GM23338 (cell line): ENCODE data around the gene ZNF587B. TPM values are rescaled to one million over a fixed set of nuclear protein-coding genes. Genes with fewer than 3 reads are reported as not detected.

Experiments
- ATAC-seq: fragments of 200-7000 bp; cut with Tn5 transposase; 3 replicates; pipeline ENCODE4 v1.9.1; 2020
- DNase-seq: peaks from one replicate; pipeline ENCODE4 v3.0.0-alpha.2; 2015; ENCODE audit warnings: low spot score
- H2AFZ ChIP-seq: fragments of 200-600 bp; sonication (generic); 2 replicates; pipeline ENCODE4 v1.8.0; 2016; ENCODE audit warnings: antibody characterized with exemption, mild to moderate bottlenecking, moderate library complexity
- H3F3A ChIP-seq: fragments of 200-600 bp; sonication (generic); replicated peaks from 2 replicates; pipeline ENCODE4 v1.8.0; 2017; ENCODE audit warnings: antibody characterized with exemption, mixed run types, low read depth
- H3K27ac ChIP-seq: fragments of 200-600 bp; sonication (generic); 2 replicates; pipeline ENCODE4 v1.6.1; 2016; ENCODE audit warnings: low read depth
- H3K27me3 ChIP-seq: fragments of 200-600 bp; sonication (generic); 2 replicates; pipeline ENCODE4 v1.8.0; 2016; ENCODE audit warnings: mild to moderate bottlenecking, mixed run types, moderate library complexity; ENCODE audit not compliant: insufficient read depth
- H3K36me3 ChIP-seq: fragments of 200-600 bp; sonication (generic); 2 replicates; pipeline ENCODE4 v1.8.0; 2016; ENCODE audit warnings: mild to moderate bottlenecking; ENCODE audit not compliant: insufficient read depth
- H3K4me1 ChIP-seq: fragments of 200-600 bp; sonication (generic); 2 replicates; pipeline ENCODE4 v1.8.0; 2016; ENCODE audit warnings: mild to moderate bottlenecking, moderate library complexity; ENCODE audit not compliant: insufficient read depth
- H3K4me2 ChIP-seq: fragments of 200-600 bp; sonication (generic); 2 replicates; pipeline ENCODE4 v1.7.1; 2017; ENCODE audit warnings: mixed run types
- H3K4me3 ChIP-seq: fragments of 200-600 bp; sonication (generic); 2 replicates; pipeline ENCODE4 v1.6.1; 2016; ENCODE audit warnings: mixed run types
- H3K79me2 ChIP-seq: fragments of 200-600 bp; sonication (generic); replicated peaks from 2 replicates; pipeline ENCODE4 v1.8.0; 2017; ENCODE audit warnings: mild to moderate bottlenecking; ENCODE audit not compliant: insufficient read depth
- H3K9me2 ChIP-seq: fragments of 200-600 bp; sonication (generic); 2 replicates; pipeline ENCODE4 v1.8.0; 2017; ENCODE audit not compliant: insufficient read depth
- H4K20me1 ChIP-seq: fragments of 200-600 bp; sonication (generic); replicated peaks from 2 replicates; pipeline ENCODE4 v1.8.0; 2017; ENCODE audit warnings: mild to moderate bottlenecking; ENCODE audit not compliant: insufficient read depth
- H3K27ac Mint-ChIP-seq: 2 replicates; pipeline ENCODE4 v1.8.0; 2020; ENCODE audit warnings: inconsistent platforms, mild to moderate bottlenecking, moderate library complexity, mixed read lengths
- H3K27me3 Mint-ChIP-seq: 3 replicates; pipeline ENCODE4 v1.8.0; 2022; ENCODE audit warnings: low read depth, mild to moderate bottlenecking, moderate library complexity, mixed read lengths, inconsistent platforms; ENCODE audit not compliant: insufficient read depth, poor library complexity
- H3K36me3 Mint-ChIP-seq: 3 replicates; pipeline ENCODE4 v1.8.0; 2021; ENCODE audit warnings: low read depth, mild to moderate bottlenecking, inconsistent platforms, moderate library complexity, mixed read lengths
- H3K4me1 Mint-ChIP-seq: 3 replicates; pipeline ENCODE4 v1.8.0; 2020; ENCODE audit warnings: mild to moderate bottlenecking, inconsistent platforms, mixed read lengths
- H3K4me3 Mint-ChIP-seq: 3 replicates; pipeline ENCODE4 v1.8.0; 2021; ENCODE audit warnings: moderate library complexity, mild to moderate bottlenecking, inconsistent platforms, mixed read lengths
- H3K9me3 Mint-ChIP-seq: 3 replicates; pipeline ENCODE4 v1.8.0; 2020; ENCODE audit warnings: moderate library complexity, mild to moderate bottlenecking, inconsistent platforms, mixed read lengths
- CTCF ChIP-seq, 2 experiments: fragments of 200-600 bp in 1 of 2; sonication (generic) in 1 of 2; conservative IDR thresholded peaks; 2 replicates each; pipeline versions ENCODE4 v1.5.1 to v1.6.1; 2016 to 2017; ENCODE audit warnings: antibody characterized with exemption in 2 of 2, low read depth in 2 of 2, mild to moderate bottlenecking in 2 of 2, moderate library complexity in 1 of 2
- EZH2 ChIP-seq: fragments of 200-600 bp; sonication (generic); IDR thresholded peaks from one replicate; pipeline ENCODE4 v1.8.0; 2017; ENCODE audit warnings: antibody characterized with exemption, mild to moderate bottlenecking, low read depth; ENCODE audit not compliant: unreplicated experiment
- JUNB ChIP-seq: IDR thresholded peaks from one replicate; pipeline ENCODE4 v1.6.1; 2016; ENCODE audit warnings: antibody characterized with exemption; ENCODE audit not compliant: unreplicated experiment
- NANOG ChIP-seq: IDR thresholded peaks from 2 replicates; pipeline ENCODE4 v1.6.1; 2016; ENCODE audit warnings: antibody characterized with exemption, borderline replicate concordance
- POLR2AphosphoS5 ChIP-seq: IDR thresholded peaks from 2 replicates; pipeline ENCODE4 v1.6.1; 2016; ENCODE audit warnings: antibody characterized with exemption, low read depth
- ZNF331 ChIP-seq: fragments of 250-450 bp; sonication (Bioruptor Pico); IDR thresholded peaks from 2 replicates; pipeline ENCODE4 v1.5.0; 2020; ENCODE audit warnings: low read depth, mild to moderate bottlenecking, moderate library complexity
- ZNF462 ChIP-seq: fragments of 250-450 bp; sonication (Bioruptor Pico); IDR thresholded peaks from 2 replicates; pipeline ENCODE4 v1.5.0; 2020; ENCODE audit warnings: mild to moderate bottlenecking, moderate library complexity
- polyA plus RNA-seq: library from polyadenylated mRNA; unstranded; fragments of >200 nt; fragmentation: Nextera tagmentation; extraction: Ambion mirVana; gene quantifications from 2 replicates; pipeline ENCODE4 v1.2.1, GENCODE V29; 2016
- total RNA-seq: library from RNA; depleted of rRNA; stranded (reverse); fragments of >200 nt; shearing (Covaris generic); gene quantifications from 2 replicates; pipeline ENCODE4 v1.2.3, GENCODE V29; 2014

ZNF587B gene
- total and polyA plus RNA-seq, 2 experiments from 2014 or later, result 16.6 to 62.0 TPM

GRCh38 chr19:57803594-57804325, 26.3 kb upstream of the ZNF587B start:
- TF ChIP-seq POLR2AphosphoS5, result peak; percentile 26; the same call in 1 of the 2 replicates
- no peak for TF ChIP-seq JUNB
- TF ChIP-seq EZH2, result no peak
- DNase-seq (peak; percentile 92), ATAC-seq (peak; percentile 65)
- H4K20me1 ChIP-seq, result no peaks in the 10 kb centered on the region
- H3K4me2 ChIP-seq, result peak overlapping the region; percentile 75
- H3K27ac ChIP-seq, result peak overlapping the region; percentile 100
- peak overlapping the region; percentile 60 for H3K4me3 ChIP-seq
- peaks cover 36% of the 10 kb centered on the region for H3K4me1 ChIP-seq
- peaks cover 6% of the 10 kb centered on the region; the same call in 1 of the 2 replicates for H3K79me2 ChIP-seq
- Mint-ChIP-seq H3K27ac (peak overlapping the region; percentile 96), H3K36me3 (peaks cover 26% of the 10 kb centered on the region), H3K27me3 (peaks cover 10% of the 10 kb centered on the region), H3K9me3 (no peaks in the 10 kb centered on the region), H3K4me1 (peaks cover 52% of the 10 kb centered on the region), H3K4me3 (peak overlapping the region; percentile 86)
- H3F3A ChIP-seq, result peaks cover 4% of the 10 kb centered on the region; the same call in 1 of the 2 replicates
- no peaks in the 10 kb centered on the region for H3K9me2 ChIP-seq
- peaks cover 7% of the 10 kb centered on the region; the same call in 1 of the 2 replicates for H3K36me3 ChIP-seq
- H3K27me3 ChIP-seq, result no peaks in the 10 kb centered on the region
- no peak overlapping the region for H2AFZ ChIP-seq

- Histone ChIP-seq H3K27me3 (no peaks in the 10 kb centered on the region), H3F3A (peaks cover 9% of the 10 kb centered on the region; the same call in 1 of the 2 replicates), H3K4me3 (no peak overlapping the region), H3K9me2 (no peaks in the 10 kb centered on the region), H3K79me2 (peaks cover 28% of the 10 kb centered on the region), H3K4me2 (no peak overlapping the region), H3K36me3 (peaks cover 25% of the 10 kb centered on the region), H2AFZ (no peak overlapping the region), H4K20me1 (0 out of 2 replicates have a peak, but pooled peaks cover 8% of the 10 kb centered on the region), H3K4me1 (peaks cover 6% of the 10 kb centered on the region), H3K27ac (no peak overlapping the region; the same call in 1 of the 2 replicates)
- H3K4me3 Mint-ChIP-seq, result no peak overlapping the region
- DNase-seq (no peak), ATAC-seq (no peak)
- H3K27ac Mint-ChIP-seq, result no peak overlapping the region
- TF ChIP-seq CTCF (conservative IDR thresholded peaks at IDR 0.05; ENCODE audit: low read depth in 2 of 2) (no peak), ZNF462 (CRISPR knock-in tag) (no peak), ZNF331 (CRISPR knock-in tag) (no peak), JUNB (no peak), NANOG (no peak)
- no peaks in the 10 kb centered on the region for H3K9me3 Mint-ChIP-seq
- peaks cover 17% of the 10 kb centered on the region; the same call in 2 of the 3 replicates for H3K4me1 Mint-ChIP-seq
- peaks cover 52% of the 10 kb centered on the region for H3K36me3 Mint-ChIP-seq
- H3K27me3 Mint-ChIP-seq, result peaks cover 6% of the 10 kb centered on the region
Observed at GRCh38 chr19:57807541-57807940, 22.6 kb upstream of the ZNF587B start.
